Kasumi-1 (cell line): ENCODE data around the gene HPSE2.
"Not testable (repeated sequence)": the region's sequence is repeated elsewhere in the genome, so short reads cannot be mapped to it uniquely, and the experiment has no call there.

ENCODE experiments used
- DNase-seq, 2 experiments: peaks; one replicate each; lab custom pipeline; 2025; lab: John Stamatoyannopoulos, UW

HPSE2 gene

DNA sequence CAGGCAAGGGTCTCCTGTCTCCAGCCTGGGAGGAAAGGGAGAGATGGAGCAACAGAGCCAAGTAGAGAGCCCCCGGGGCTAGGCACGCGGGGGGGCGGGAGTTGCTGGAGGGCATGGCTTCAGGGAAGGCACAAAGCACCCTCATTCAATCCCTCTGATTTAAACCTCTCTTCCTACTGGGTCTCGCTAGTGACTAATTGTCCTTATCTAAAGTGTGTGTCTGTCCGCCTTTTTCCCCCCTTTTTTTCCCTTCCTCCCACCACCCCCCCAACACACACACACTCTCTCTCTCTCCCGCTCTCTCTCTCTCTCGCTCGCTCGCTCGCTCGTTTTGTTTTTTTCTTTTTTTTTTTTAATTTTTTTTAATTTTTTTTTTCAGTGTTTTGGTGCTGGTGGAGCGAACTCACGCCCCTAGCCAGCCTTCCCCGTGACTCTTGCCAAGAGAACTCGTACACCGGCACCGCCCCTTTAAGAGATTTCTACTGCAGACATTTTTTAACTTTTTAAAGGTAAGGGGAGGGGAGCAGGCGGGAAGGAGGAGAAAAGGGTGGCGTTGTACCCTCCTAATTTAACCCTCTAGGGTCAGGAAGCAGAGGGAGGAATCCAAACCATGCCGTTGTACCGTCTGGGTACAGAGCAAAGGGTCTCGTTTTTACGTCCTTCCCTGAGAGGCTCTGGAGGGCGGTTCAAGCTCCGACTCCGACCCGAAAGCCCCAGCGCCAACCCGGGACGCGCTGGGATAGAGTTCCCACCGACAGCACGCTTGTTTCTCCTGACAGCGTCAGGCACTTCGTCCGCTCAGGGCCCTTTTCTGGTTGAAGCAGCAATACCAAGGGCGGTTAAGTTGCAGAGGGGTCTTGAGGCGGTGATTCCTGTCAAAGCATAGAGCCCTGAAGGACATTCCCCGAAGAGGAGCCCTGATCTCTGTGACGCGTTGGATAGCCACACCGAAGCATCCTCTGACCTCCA, at the start of gene HPSE2:
HPSE2 (minus strand) TSS at position 195 of the 969 bp plus-strand sequence.
- DNase-seq: no peak

DNA sequence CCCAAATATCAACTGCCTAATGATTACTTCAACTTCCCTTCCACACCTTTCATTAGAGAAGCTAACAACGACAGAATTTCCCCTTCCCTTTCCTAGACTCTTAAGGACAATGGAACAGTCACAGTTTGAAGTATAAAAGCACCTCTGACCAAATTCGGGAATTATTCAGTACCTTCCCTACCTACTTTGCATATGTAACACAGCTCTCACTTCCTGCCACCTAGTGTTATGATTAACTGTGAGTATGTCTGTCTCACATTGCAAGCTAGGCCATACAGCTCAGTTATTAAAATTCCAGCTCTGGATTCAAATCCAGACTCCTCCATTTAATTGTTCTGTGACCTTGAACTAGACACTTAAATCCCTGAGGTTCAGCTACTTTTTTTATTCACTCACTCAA, 44.8 kb upstream of the HPSE2 start:
- no peak for DNase-seq

DNA sequence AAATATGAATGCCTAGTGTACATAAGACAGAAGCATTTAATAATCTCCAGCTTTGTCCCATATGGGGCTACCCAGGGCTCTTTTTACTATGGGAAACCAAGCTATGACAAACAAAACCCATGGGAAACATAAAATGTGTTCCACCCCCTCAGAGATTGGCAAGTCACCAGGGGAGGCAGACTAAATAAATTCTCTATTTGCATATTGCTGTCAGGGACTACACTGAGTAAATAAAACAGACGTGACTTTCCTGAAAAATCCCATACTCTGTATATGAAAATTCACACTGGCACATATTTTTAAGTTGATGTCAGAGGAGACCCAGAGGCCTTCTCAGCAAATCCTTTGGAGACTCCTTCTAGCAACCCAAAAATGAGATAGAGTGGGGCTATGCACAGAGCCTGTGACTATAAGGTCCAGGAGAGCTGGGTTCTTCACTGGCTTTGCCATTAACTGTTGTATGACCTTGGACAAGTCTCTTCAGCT, 44.0 kb upstream of the HPSE2 start:
- DNase-seq: no peak

DNA sequence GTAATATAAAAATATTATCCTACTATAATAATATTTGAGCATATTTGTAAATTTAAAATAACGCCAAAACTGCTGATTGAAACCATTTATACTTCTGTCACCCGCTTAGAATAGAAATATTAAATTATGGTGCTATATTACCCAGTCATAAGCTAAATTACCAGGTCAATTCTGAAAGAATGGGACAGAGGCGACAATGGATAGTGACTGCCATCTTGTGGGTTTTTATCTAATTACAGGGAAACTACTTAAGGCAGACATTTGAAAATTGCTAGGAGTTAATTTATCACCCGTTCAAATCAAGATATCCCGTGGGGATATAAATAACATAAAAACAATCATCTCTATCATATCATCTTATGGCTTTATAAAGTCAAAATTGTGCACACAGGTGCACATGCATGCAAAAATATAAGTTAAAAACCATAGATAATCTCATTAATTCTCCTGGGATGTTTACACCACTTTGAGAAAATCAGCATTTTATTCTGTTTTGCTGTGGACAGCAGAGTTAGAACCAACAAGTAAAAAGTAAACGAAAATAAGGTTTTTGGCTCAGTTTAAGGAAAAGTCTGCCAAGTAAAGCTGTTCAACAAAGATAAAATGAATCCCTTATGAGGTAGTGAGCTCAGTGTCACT, 41.3 kb upstream of the HPSE2 start:
- DNase-seq: peak; percentile 63 to 90

DNA sequence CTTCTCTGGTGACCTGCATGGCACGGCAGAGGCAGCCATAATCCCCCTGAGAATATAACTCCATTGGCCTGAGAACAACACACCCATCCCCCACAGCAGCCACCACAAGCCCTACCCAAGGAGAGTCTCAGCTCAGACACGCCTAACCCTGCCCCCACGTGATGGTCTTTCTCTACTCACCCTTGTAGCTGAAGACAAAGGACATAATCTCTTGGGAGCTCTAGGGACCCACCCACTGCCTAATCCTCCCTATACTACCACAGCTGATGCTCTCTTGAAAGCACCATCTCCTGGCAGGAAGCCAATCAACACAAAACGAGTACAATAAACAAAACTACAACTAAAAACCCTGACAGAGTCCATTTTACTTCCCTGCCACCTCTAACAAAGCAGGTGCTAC, 30.7 kb upstream of the HPSE2 start:
- DNase-seq: no peak

DNA sequence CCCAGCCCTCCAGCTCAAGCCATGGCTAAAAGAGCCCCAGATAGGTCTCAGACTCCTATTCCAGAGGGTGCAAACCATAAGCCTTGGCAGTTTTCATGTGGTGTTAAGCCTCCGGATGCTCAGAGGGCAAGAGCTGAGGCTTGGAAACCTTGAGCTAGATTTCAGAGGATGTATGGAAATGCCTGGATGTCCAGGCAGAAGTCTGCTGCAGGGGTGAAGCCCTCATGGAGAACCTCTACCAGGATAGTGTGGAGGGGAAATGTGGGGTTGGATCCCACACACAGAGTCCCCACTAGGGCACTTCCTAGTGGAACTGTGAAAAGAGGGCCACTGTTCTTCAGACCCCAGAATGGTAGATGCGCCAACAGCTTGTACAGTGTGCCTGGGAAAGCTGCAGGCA, 13.2 kb upstream of the HPSE2 start:
- no peak for DNase-seq

DNA sequence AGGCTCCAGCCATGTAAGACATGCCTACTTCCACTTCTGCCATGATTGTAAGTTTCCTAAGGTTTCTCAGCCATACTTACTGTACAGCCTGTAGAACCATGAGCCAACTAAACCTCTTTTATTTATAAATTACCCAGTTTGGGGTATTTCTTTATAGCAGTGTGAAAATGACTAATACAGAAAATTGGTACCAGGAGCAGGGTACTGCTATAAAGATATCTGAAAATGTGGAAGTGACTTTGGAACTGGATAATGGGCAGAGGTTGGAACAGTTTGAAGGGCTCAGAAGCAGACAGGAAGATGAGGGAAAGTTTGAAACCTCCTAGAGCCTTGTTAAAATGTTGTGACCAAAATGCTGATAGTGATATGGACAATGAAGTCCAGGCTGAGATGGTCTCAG, 12.2 kb upstream of the HPSE2 start:
- DNase-seq: not testable (repeated sequence)

DNA sequence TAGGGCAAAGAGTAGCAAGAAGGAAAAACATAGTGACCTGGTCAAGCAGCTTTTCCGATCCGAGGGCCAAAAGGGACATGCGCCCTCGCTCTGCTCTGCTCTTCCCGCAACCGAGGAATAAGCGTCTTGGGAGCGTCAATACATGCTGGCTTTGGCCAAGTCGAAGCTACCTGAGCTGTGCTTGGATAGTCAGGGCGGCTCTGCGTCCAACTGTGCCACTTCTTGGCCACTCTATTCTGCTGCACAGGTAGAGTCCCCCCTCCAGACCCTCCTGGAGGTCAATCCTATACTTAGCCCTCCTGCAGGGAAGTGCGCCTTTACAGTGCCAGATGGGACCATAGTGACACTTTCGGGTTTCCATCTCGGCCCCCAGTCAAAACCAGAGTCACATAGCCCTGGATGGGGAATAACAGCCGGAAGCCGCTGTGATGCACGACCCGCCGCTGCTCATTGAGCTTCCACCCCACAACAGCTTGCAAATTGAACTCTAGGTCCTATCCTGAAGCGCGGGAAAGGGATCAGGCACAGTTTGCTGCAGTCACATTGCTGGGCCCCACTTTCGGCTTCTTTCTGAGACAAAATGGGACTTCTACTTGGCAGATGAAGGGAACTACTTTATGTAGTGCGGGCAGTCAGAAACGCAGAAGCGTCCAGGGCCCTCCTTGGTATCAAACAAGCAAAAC, 1.1 kb upstream of the HPSE2 start:
- no peak for DNase-seq

DNA sequence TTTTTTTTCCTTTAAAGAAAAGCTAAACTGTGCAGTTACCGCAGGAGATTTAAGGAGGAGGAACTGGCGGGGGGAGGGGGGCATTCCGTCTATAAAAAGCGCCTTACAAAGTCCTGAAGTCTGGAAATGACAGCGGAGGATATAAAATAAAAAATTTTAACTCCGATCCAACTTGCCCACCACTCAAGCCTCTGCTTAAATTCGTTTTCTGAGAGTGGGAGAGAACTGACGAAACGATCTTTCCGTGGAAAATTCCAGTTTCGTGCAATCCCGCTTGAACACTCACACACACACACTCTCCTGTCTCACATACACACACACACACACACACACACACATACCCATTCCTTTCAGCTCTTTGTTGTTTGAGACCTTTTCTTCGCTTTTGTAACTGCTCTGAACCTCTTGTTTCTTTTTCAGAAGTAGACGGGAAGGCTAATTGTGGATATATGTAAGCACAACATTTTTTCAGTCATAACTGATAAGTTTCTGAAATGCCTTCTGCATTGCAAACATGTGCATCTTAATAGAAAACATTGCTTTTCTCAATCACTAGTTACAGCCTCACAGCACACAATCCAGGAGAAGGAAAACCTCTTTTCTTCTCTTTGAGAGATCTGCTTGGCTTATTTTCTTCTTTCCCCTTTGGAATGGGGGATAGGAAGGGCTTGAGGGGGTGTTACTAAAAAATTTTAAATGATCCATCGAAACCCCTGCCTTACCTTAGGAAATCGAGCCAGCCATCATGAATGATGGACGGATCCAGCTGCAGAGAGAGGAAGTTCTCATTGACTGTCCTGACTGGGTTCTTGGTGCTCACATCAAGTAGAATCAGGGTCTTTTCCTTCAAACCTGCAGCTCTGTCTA, 628 bp downstream of the HPSE2 start:
- DNase-seq: no peak

DNA sequence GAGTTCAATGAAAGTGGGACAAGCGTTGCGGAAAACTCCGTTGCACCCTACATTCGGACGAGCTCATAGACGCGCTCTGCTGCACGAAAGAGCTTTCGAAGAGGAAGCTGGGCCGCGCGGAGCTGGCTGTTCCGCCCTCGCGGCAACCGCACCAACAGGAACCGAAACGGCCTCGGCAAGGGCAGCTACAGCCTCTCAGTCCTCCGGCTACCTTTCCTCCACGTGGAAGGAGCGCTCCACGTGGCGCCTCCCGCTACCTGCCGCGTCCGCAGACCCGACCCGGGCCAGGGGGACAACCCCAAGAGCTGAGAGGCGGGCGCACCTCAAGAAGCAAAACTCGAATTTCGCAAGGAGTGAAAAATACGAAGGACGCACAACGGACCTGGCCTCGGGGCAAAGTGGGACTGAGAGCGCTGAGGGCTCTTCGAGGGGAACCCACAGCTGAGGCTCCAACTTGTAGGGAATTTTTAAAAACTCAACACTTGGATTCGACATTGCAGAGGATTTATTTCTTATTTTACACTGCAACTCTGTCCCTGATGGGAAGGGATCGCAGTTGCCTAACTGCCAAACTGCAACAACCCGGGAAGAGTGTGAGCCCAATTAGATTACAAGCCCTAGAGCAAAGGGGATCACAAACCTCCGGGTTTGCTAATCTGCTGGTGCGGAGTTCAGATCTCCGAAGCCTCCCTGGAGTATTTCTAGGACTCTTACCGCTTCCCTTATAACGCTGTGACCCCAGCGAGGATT, 1.4 kb downstream of the HPSE2 start:
- DNase-seq: no peak

DNA sequence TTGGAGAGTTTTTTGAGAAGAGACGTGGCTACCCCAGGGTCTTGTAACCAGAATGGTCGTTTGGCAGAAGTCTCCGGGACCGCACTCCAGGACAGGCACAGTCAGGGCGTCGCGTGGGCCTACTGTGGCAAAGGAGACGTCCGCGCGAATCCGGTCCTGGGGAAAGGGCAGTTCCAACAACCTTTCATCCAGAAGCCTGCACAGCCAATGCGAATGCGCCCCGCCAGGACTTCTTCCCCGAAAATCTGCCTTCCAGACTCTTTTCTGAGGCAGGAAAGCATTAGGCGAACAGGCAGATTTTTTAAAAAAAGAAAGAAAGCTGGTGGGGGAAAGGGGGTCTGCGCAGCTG, 2.0 kb downstream of the HPSE2 start:
- no peak for DNase-seq

DNA sequence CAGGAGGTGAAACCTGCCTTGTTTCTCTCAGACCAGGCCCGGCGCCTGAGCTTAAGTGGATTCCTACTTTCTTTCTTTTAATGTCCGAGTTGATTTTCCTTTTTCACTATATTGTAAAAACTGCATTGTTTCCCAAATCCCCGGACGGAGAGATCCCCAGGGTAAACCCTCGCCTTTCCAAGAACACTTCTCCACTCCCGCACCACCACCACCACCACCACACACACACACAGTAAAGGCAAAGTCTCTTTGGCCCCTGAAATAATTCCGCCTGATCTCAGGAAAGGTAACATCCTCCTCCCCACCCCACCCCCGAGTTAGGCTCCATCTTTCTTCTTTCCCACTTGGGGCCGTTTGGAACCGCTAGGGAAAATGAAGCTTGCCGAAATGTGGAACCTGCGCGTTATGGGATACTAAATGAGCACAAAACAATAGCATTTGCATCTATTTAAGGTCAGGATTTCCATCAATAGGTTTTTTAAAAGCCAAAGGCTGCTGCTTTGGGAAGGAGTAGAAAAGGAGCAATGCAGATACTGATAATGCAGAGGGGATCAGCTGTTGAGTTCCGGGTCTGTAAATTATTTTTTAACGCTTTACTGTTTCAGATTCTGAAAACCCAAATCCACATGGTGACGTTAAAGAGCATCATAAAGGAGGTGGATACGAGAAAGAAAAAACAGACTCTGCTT, 2.5 kb downstream of the HPSE2 start:
- DNase-seq: no peak

DNA sequence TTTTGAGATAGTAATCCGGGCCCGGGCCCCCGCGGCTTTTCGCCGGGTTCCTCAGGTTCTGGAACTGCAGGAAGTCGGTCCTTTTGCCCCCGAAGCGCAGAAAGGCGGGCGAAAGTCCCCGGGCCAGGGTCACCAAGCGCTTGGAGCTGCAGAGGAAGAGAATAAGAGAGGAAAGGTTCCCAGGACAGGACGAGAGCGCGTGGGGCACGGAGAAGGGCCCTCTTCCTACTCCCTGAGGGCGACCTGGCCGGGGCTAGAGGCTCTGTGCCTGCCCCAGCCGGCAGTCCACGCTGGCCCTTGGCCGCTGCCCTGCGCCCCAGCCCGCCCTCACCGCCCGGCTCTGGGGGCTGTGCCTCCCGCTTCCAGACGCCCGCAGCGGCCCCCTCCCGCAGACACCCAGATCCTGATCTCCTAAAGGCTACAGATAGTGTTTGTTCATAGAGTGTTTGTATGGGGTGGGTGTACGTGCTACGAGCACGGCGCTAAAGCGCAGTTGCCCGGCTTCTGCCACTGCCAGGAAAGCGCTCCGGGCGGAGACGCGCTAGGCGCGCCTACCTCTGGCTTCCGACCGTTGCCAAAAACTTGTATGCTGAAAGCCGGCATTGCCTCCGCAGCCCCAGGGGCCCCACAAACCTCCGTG, 3.2 kb downstream of the HPSE2 start:
- DNase-seq: no peak

DNA sequence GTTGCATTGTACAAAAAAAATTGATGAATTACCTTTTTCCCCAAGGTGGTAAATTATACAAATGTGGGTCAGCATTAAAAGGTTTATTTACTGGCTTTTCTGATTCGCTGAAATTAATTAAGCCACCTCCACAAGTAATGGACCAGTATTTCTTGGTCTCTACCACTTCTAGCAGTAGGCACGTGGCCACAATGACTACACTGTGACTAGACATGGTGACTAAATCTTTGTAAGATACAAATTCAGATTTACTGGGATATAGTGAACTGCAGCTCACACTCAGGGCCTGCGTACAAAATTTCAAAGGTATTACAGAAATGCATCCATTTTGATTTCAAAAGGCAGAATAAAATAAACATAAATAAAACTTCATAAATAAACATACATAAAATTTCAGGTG, 10.9 kb downstream of the HPSE2 start:
- no peak for DNase-seq

DNA sequence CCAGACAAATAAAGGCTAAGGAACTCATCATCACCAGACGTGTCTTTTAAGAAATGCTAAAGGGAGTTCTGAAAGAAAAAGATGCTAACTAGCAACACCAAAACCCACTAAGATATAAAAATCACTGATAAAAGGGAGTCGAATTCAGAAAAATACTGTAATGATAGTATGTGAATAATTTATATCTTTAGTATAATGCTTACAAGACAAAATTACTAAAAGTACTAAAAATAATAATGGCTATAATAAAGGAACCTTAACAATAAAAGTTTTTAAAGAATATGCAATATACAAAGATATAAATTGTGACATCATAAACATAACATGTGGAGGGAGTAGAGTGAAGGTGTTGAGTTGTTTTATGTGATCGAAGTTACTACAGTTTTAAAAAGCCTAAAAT, 28.3 kb downstream of the HPSE2 start:
- DNase-seq: no peak

DNA sequence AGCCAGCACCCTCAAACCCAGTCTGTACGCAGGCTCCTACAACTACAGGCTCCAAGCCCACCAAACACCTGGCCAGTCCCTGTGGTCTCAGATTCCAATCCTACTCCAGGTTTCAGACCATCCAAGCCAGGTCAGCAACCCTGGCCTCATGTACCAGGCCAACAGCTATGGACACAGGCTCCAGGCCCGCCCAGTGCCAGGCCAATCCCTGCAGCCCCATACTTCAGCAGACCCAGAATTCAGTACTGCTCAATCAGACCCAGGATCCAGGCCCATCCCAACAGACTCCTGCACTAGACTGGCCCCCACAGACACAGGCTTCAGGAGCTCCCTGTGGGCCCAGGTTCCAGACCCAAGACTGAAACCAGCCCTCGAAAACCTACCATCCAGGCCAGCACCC, 32.3 kb downstream of the HPSE2 start:
- DNase-seq: no peak

DNA sequence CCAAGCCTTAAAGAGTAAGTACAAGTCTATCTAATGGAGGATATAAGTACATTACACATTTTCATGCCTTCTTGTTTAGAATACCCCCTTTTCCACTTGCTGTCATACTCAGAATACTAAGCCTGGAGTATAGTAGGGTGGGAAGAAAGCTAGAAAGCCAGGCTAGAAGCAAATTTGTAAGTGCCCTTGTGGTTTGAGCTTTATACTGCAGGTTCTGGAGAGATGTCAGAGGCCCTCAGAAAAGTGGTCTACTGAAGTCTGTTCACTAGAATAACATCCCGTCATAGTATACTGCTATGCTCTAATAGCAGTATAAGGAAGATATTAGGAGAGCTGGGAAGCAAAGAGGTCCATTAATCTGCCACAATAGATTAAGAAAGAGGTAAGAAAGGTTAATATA, 62.7 kb downstream of the HPSE2 start:
- DNase-seq: no peak

DNA sequence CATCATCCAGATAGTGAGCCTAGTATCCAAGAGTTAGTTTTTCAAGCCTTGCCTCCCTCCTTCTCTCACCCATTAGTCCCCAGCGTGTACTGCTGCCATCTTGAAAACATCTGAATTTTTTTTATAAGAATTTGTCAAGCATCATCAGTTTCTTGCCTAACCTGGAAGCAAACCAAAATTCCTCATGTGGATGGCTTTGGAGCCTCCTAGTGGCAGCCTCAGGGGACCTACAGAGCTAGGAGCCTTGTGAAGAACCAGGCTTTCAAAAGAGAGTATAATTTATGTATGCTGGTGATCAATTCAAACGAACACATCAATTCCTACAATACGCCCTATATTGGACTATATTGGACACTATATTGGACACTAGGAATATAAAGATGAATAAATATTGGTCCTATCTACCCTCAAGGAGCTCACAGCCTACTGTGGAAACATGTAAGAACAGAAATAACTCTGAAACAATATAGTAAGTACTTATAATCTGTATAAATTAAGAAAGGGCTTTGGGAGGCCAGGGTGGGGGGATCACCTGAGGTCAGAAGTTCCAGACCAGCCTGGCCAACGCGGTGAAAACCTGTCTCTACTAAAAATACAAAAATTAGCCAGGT, 63.4 kb downstream of the HPSE2 start:
- DNase-seq: peak; percentile 3 to 29

DNA sequence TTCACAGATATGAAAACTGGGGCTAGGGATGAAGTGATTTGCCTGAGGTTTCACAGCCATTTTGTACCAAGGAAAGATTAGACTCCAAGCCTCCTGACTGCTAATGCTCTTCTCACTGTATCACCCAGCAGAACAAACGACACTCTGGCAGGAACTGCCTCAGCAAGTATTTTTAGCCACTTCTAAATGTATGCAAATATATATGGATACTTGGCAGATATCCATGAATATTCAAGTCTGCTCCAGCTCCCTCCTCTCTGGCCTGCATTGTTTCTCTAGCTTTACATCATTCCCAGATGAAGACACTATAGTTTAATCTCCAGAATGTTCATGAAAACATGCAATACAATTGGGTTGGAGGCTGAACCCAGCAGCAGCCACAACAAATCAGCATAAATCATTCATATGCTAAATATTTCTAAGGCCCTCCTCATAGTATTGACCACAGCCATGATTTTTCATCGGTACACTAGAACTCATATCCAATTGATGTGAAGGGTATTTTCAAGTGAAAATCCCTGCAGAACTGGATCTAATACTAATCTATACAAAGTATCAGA, 65.5 kb downstream of the HPSE2 start:
- DNase-seq: no peak
